Suprapubic skin (tissue), 4 donors: ENCODE data around the gene PDE4C. TPM values are rescaled to one million over a fixed set of nuclear protein-coding genes. Genes with fewer than 3 reads are reported as not detected.

Source experiments
- DNase-seq, 2 donors: peaks; one replicate each; pipeline ENCODE4 v3.0.0-alpha.2; 2019; ENCODE audit warnings: low spot score in 2 of 2
- H3K27ac ChIP-seq: fragments of 200-600 bp; sonication (generic); one replicate; pipeline ENCODE4 v1.5.1; 2019
- H3K27me3 ChIP-seq: fragments of 200-600 bp; sonication (generic); one replicate; pipeline ENCODE4 v1.5.1; 2019
- H3K36me3 ChIP-seq: fragments of 200-600 bp; sonication (generic); one replicate; pipeline ENCODE4 v1.5.1; 2019
- H3K4me1 ChIP-seq: fragments of 200-600 bp; sonication (generic); one replicate; pipeline ENCODE4 v1.5.1; 2019
- H3K4me3 ChIP-seq: fragments of 200-600 bp; sonication (generic); one replicate; pipeline ENCODE4 v1.5.1; 2019; ENCODE audit warnings: mild to moderate bottlenecking
- H3K9me3 ChIP-seq: fragments of 200-600 bp; sonication (generic); one replicate; pipeline ENCODE4 v1.5.1; 2019
- EP300 ChIP-seq: sonication (generic); formaldehyde crosslinking; IDR thresholded peaks from one replicate; pipeline ENCODE4 v1.6.1; 2017; ENCODE audit warnings: antibody characterized with exemption
- POLR2A ChIP-seq, 2 donors: fragments of 450-650 bp; IDR thresholded peaks; one replicate each; pipeline ENCODE4 v1.6.1; 2017; ENCODE audit warnings: antibody characterized with exemption in 2 of 2, mild to moderate bottlenecking in 2 of 2, moderate library complexity in 2 of 2
- POLR2AphosphoS5 ChIP-seq, 3 donors: sonication (generic); formaldehyde crosslinking; IDR thresholded peaks; one replicate each; pipeline ENCODE4 v1.6.1; 2017; ENCODE audit warnings: antibody characterized with exemption in 3 of 3
- WGBS: methylation state at CpG from one replicate; pipeline ENCODE4 v1.1.5; 2018; 5-methylcytosine and 5-hydroxymethylcytosine counted together
- total RNA-seq, 4 donors: library from RNA; depleted of rRNA; stranded (reverse); fragments of >200 nt; gene quantifications; one replicate each; pipeline ENCODE4 v1.1.0, GENCODE V29; 2016
- TF ChIP-seq, protein P1 (sequence below), 2 donors: fragments of 200-600 bp in 1 of 2; fragments of 450-650 bp in 1 of 2; sonication (generic) in 1 of 2; IDR thresholded peaks; one replicate each; pipeline ENCODE4 v1.5.1; 2016 to 2019; ENCODE audit warnings: antibody characterized with exemption in 2 of 2, mild to moderate bottlenecking in 1 of 2, moderate library complexity in 1 of 2

The PDE4C gene
- total RNA-seq, 4 donors from 2014 or later: 0.47 to 2.0 TPM; not detected in 2

DNA sequence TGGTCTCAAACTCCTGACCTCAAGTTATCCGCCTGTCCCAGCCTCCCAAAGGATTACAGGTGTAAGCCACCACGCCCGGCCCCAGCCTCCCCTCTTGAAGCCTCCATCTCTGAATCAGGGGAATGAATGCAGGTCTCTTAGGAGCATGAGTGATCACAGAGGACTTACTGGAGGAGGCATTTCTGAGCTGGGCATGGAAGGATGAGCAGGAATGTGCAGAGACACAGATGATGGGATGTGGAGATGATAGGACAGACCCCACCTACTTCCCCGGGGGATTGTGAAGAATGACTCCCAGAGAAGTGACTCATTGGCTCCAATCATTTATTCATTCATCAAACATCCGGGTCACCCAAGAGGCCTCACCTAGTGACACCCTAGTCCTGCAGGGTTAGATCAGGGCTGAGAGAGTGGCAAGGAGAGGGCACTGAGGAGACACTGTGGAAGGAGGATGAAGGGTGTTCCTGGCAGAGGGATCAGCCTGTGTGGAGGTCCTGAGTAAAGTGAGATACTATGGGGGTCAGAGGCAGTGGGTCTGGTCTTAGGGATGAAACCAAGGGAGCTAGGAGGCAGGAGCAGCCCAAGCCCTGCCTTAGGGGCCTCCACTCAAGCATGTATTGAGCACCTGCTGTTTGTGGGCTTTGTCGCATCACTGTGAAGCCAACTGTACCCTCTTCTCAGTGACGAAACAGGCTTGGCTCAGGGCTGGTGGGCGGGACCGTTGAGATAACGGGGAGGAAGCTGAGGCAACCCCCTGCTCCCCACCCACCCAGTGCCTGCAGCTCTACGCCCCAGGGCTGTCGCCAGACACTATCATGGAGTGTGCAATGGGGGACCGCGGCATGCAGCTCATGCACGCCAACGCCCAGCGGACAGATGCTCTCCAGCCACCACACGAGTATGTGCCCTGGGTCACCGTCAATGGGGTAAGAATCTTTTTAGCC is 49.6 kb downstream of the PDE4C start:
- DNase-seq: no peak
- H3K27me3 ChIP-seq: no peaks in the 10 kb centered on the region
- H3K4me3 ChIP-seq: no peak overlapping the region
- TF ChIP-seq POLR2AphosphoS5 (IDR thresholded peaks at IDR 0.05): no peak
- TF ChIP-seq, protein P1, sequence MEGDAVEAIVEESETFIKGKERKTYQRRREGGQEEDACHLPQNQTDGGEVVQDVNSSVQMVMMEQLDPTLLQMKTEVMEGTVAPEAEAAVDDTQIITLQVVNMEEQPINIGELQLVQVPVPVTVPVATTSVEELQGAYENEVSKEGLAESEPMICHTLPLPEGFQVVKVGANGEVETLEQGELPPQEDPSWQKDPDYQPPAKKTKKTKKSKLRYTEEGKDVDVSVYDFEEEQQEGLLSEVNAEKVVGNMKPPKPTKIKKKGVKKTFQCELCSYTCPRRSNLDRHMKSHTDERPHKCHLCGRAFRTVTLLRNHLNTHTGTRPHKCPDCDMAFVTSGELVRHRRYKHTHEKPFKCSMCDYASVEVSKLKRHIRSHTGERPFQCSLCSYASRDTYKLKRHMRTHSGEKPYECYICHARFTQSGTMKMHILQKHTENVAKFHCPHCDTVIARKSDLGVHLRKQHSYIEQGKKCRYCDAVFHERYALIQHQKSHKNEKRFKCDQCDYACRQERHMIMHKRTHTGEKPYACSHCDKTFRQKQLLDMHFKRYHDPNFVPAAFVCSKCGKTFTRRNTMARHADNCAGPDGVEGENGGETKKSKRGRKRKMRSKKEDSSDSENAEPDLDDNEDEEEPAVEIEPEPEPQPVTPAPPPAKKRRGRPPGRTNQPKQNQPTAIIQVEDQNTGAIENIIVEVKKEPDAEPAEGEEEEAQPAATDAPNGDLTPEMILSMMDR (IDR thresholded peaks at IDR 0.05): no peak
- TF ChIP-seq POLR2A (IDR thresholded peaks at IDR 0.05): no peak
- TF ChIP-seq EP300: no peak
- peaks cover 27% of the 10 kb centered on the region for H3K4me1 ChIP-seq
- no peaks in the 10 kb centered on the region for H3K9me3 ChIP-seq
- no peak overlapping the region for H3K27ac ChIP-seq
- WGBS: 80% methylated on average over 18 of the region's 19 CpGs
- peaks cover 7% of the 10 kb centered on the region for H3K36me3 ChIP-seq

DNA sequence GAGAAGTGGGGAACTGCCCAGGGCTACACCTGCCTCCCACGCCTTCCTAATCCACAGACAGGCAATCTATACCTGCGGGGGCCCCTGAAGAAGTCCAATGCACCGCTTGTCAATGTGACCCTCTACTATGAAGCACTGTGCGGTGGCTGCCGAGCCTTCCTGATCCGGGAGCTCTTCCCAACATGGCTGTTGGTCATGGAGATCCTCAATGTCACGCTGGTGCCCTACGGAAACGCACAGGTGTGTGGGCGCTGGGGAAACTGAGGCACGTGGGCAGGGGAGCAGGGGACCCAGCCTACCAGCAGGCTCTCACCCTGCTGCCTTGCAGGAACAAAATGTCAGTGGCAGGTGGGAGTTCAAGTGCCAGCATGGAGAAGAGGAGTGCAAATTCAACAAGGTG is 51.3 kb downstream of the PDE4C start:
- DNase-seq: no peak
- no peaks in the 10 kb centered on the region for H3K27me3 ChIP-seq
- H3K36me3 ChIP-seq: peaks cover 7% of the 10 kb centered on the region
- no peak overlapping the region for H3K27ac ChIP-seq
- peaks cover 33% of the 10 kb centered on the region for H3K4me1 ChIP-seq
- TF ChIP-seq POLR2AphosphoS5 (IDR thresholded peaks at IDR 0.05) (no peak), EP300 (no peak)
- peak overlapping the region; percentile 70 for H3K4me3 ChIP-seq
- WGBS: 97% methylated on average over 3 of the region's 11 CpGs
- no peaks in the 10 kb centered on the region for H3K9me3 ChIP-seq

Other genes with a start within 250 kb of the PDE4C start
- gene ARRDC2, start 218.3 kb downstream of the PDE4C start, total RNA-seq: 10 to 100 TPM; 11.3 to 35.0 (median 28.5) TPM
- gene IL12RB1, start 139.5 kb downstream of the PDE4C start, total RNA-seq: under 1 TPM in 2 of 4 donors, not detected in 2; 0.30 to 0.87 TPM
- gene MAST3, start 128.7 kb downstream of the PDE4C start, total RNA-seq: 10 to 100 TPM; 13.4 to 29.7 (median 20.0) TPM
- gene PIK3R2, start 73.3 kb downstream of the PDE4C start, total RNA-seq: 10 to 100 TPM; 14.1 to 25.9 (median 19.5) TPM
- 10 to 100 TPM; 13.4 to 37.2 (median 35.1) TPM for gene IFI30, start 52.6 kb downstream of the PDE4C start, total RNA-seq
- gene MPV17L2, start 33.2 kb downstream of the PDE4C start, total RNA-seq: 10 to 100 TPM in 3 of 4 donors, 1 to 10 TPM in 1; 4.8 to 27.2 (median 14.7) TPM
- gene RAB3A, start 22.4 kb downstream of the PDE4C start, total RNA-seq: 1 to 10 TPM; 1.9 to 5.3 (median 1.9) TPM
- 10 to 100 TPM in 3 of 4 donors, 1 to 10 TPM in 1; 8.1 to 27.6 (median 13.6) TPM for gene IQCN, start 48.0 kb upstream of the PDE4C start, total RNA-seq
- gene JUND, start 55.2 kb upstream of the PDE4C start, total RNA-seq: 100 to 1,000 TPM; 330 to 579 (median 396) TPM
- gene LSM4, start 96.6 kb upstream of the PDE4C start, total RNA-seq: 100 to 1,000 TPM in 2 of 4 donors, 10 to 100 TPM in 2; 53.1 to 115 (median 103) TPM
- gene PGPEP1, start 114.2 kb upstream of the PDE4C start, total RNA-seq: 1 to 10 TPM; 4.6 to 8.0 (median 7.6) TPM
- gene GDF15, start 159.7 kb upstream of the PDE4C start, total RNA-seq: under 1 TPM in 3 of 4 donors, not detected in 1; 0.57 to 0.89 (median 0.86) TPM
- gene LRRC25, start 171.2 kb upstream of the PDE4C start, total RNA-seq: under 1 TPM in 3 of 4 donors, not detected in 1; 0.59 to 0.79 (median 0.73) TPM
- 10 to 100 TPM; 18.1 to 30.5 (median 27.4) TPM for gene SSBP4, start 193.0 kb upstream of the PDE4C start, total RNA-seq
- 10 to 100 TPM in 3 of 4 donors, 1 to 10 TPM in 1; 7.9 to 27.6 (median 21.0) TPM for gene ISYNA1, start 211.7 kb upstream of the PDE4C start, total RNA-seq